HuH-7 (cell line): Measurements from ENCODE around the gene OR5L1.

Experiments used
- DNase-seq: peaks from one replicate; pipeline ENCODE4 v3.0.0; 2011; ENCODE audit warnings: low spot score

The OR5L1 gene

GRCh38 chr11:55811067-55811466 lies at the start of gene OR5L1:
TSS of gene OR5L1 (plus strand) at chr11:55811367. CDS start at chr11:55811467, 100 bp downstream.
- DNase-seq: no peak

DNA sequence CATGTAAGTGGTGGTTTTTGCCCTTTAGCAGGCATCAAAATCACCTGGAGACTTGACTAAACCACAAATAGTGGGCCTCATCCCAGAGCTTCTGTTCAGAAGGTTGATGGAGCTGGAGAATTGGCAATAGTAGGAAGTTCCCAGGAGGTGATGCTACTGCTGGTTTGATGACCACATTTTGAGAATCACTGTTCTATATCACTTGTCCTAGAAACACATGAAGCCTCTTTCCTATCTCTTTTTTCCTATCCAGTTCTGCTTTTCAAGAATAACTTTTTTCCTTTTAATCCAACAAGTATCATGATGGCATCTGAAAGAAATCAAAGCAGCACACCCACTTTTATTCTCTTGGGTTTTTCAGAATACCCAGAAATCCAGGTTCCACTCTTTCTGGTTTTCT lies 38.0 kb upstream of the OR5L1 start, which contains the start of gene OR5D13:
OR5D13 (plus strand) TSS at position 301 of the 400 bp plus-strand sequence; CDS start at position 301, 0 bp downstream.
- no peak for DNase-seq

- DNase-seq: no peak
These were observed 19.6 kb upstream of the OR5L1 start for GRCh38 chr11:55791606-55792005.

DNA sequence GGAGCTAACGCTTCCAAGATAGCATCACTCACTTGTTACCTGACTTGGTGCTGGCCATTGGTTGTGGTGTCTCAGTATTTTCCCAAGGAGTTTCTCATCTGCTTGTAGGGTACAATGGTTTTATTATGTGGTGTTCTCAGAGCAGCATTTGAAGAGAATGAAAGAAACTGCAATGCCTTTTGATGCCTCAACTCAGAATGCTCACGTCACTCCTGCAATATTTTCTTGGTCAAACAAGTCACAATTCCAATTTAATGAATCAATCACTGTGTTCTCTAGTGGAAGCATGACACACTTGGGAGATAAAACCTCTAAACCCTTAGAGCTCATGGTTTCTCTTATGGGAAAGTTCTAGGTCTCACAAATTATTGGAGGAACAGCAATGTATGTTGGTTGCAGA lies 17.8 kb upstream of the OR5L1 start:
- no peak for DNase-seq

DNA sequence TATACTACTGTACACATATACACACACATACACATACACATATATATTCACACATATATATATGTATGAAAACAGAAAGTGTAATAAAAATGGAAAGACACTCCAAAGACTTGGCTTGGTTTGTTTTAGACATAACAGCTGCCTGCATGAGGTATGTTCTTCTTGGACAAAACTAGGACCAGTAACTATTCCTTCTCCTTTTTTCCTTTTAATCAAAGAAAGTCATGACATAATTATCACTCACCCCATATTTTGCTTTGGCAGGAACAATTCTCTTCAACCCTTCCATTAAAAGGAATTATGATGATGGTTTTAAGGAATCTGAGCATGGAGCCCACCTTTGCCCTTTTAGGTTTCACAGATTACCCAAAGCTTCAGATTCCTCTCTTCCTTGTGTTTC lies 15.9 kb upstream of the OR5L1 start, which contains the start of gene OR5D14:
OR5D14 (plus strand) TSS at position 301 of the 400 bp plus-strand sequence; CDS start at position 301, 0 bp downstream.
- no peak for DNase-seq

- no peak for DNase-seq
These were observed 4.9 kb upstream of the OR5L1 start for GRCh38 chr11:55806248-55806647.

GRCh38 chr11:55819330-55819729 lies 8.2 kb downstream of the OR5L1 start, which contains the start of gene OR5D18:
TSS of gene OR5D18 (plus strand) at chr11:55819630. CDS start at chr11:55819630, 0 bp downstream.
- no peak for DNase-seq

GRCh38 chr11:55826919-55827318 lies 15.8 kb downstream of the OR5L1 start, which contains the start of gene OR5L2:
TSS of gene OR5L2 (plus strand) at chr11:55827219. CDS start at chr11:55827219, 0 bp downstream.
- DNase-seq: no peak

GRCh38 chr11:55838452-55838851 lies 27.3 kb downstream of the OR5L1 start, which contains the start of gene OR5D16:
TSS of gene OR5D16 (plus strand) at chr11:55838752. CDS start at chr11:55838752, 0 bp downstream.
- no peak for DNase-seq

- no peak for DNase-seq
These were observed 36.3 kb downstream of the OR5L1 start for GRCh38 chr11:55847453-55847852.

GRCh38 chr11:55849037-55849436 lies 37.9 kb downstream of the OR5L1 start:
- DNase-seq: no peak

- no peak for DNase-seq
These were observed 41.0 kb downstream of the OR5L1 start for GRCh38 chr11:55852141-55852540.

- no peak for DNase-seq
These were observed 43.5 kb downstream of the OR5L1 start for GRCh38 chr11:55854704-55855103.
